ENCODE results near the gene YWHAE. TPM values are rescaled to one million over a fixed set of nuclear protein-coding genes. Genes with fewer than 3 reads are reported as not detected.

The YWHAE gene
- total and polyA plus RNA-seq, 9 of the 15 experiments (the other 6 are each of a cell fraction or from before 2014, with no cell fraction given): 184 to 727 (median 448) TPM

DNA sequence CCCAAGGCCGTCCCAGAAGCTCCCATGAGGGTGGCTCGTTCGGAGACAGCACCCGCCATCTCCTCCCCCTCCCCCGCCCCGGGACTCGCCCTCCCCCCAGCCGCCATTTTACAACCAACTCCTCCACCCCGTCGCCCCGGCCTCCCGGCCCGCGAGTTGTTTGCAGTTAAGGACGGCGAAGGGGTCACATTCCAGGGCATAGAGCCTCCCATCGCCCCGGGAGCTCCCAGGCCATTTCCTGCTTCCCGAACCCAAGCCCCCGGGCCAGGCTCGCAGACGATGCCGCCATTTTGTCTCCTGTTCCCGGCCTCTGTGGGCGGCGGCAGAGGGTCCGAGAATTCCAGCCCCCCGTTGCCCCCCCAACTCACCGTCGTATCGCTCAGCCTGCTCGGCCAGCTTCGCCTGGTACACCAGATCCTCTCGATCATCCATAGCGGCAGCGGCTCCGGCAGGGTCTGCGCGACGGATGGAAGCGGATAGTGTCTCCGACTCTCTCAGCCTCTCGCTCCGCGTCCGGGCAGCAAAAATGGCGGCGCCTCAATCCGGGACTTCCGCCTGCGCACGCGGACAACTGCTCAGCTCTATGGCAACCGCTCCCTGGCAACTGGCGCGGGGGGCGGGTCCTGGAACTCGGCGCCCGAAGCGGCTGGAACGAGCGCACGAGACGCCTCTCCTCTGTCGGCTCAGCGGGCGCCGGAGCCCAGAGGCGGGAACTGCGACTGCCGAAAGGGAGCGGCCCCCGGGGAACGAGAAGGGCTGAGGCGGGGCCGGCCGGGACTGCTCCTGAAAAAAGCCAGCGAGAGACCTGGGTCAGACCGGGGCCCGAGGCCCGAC lies at the start of gene YWHAE (continued):
- TF ChIP-seq POLR2G (IDR thresholded peaks at IDR 0.05; ENCODE audit: low read depth, low read length): peak; percentile 98
- 0 out of 4 replicates have a peak, but pooled peaks of 1 of the 2 experiments have one; percentile 24 for TF ChIP-seq TRIM24 (IDR thresholded peaks at IDR 0.05)
- TF ChIP-seq TEAD4 (IDR thresholded peaks at IDR 0.05; ENCODE audit: low read length): peak; percentile 88
- no peak for TF ChIP-seq TEAD4 (CRISPR knock-in tag; IDR thresholded peaks at IDR 0.05; ENCODE audit: borderline replicate concordance)
- TF ChIP-seq KDM1A (IDR thresholded peaks at IDR 0.05): peak in 1 of 2 experiments; percentile 95; a peak in 2 of 4 replicates
- peak; percentile 64 for TF ChIP-seq SMAD1 (IDR thresholded peaks at IDR 0.05; ENCODE audit: low read depth, low read length, partially characterized antibody)
- peak; percentile 86 for TF ChIP-seq TAF1 (IDR thresholded peaks at IDR 0.05; ENCODE audit: control insufficient read depth, extremely low read depth, insufficient read depth, low read length, severe bottlenecking)
- TF ChIP-seq, protein P1, sequence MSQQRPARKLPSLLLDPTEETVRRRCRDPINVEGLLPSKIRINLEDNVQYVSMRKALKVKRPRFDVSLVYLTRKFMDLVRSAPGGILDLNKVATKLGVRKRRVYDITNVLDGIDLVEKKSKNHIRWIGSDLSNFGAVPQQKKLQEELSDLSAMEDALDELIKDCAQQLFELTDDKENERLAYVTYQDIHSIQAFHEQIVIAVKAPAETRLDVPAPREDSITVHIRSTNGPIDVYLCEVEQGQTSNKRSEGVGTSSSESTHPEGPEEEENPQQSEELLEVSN (IDR thresholded peaks at IDR 0.05; ENCODE audit: borderline replicate concordance in 1 of 2, extremely low read depth in 1 of 2, insufficient read depth in 1 of 2, insufficient read length in 1 of 2, low read depth in 1 of 2, low read length in 1 of 2, poor library complexity in 1 of 2, severe bottlenecking in 1 of 2): peak; percentile 52 to 84
- 0 out of 2 replicates have a peak, but pooled peaks have one; percentile 23 for TF ChIP-seq ZKSCAN1 (IDR thresholded peaks at IDR 0.05; ENCODE audit: low read depth, low read length)
- peak; percentile 66 for TF ChIP-seq NR2C1 (IDR thresholded peaks at IDR 0.05)
- no peak for TF ChIP-seq NR2C1 (tag; IDR thresholded peaks at IDR 0.05)
- no peak for TF ChIP-seq RBM15 (IDR thresholded peaks at IDR 0.05; ENCODE audit: insufficient read depth, low read length)
- TF ChIP-seq TAL1 (IDR thresholded peaks at IDR 0.05): no peak
- peak in 1 of 2 experiments; percentile 22; a peak in 1 of 4 replicates for TF ChIP-seq SIN3A (IDR thresholded peaks at IDR 0.05; ENCODE audit: borderline replicate concordance in 2 of 2, control insufficient read depth in 1 of 2, low read depth in 2 of 2, low read length in 2 of 2)
- TF ChIP-seq NCOR1 (IDR thresholded peaks at IDR 0.05): peak; percentile 24; the same call in 1 of the 2 replicates
- TF ChIP-seq, protein P2, sequence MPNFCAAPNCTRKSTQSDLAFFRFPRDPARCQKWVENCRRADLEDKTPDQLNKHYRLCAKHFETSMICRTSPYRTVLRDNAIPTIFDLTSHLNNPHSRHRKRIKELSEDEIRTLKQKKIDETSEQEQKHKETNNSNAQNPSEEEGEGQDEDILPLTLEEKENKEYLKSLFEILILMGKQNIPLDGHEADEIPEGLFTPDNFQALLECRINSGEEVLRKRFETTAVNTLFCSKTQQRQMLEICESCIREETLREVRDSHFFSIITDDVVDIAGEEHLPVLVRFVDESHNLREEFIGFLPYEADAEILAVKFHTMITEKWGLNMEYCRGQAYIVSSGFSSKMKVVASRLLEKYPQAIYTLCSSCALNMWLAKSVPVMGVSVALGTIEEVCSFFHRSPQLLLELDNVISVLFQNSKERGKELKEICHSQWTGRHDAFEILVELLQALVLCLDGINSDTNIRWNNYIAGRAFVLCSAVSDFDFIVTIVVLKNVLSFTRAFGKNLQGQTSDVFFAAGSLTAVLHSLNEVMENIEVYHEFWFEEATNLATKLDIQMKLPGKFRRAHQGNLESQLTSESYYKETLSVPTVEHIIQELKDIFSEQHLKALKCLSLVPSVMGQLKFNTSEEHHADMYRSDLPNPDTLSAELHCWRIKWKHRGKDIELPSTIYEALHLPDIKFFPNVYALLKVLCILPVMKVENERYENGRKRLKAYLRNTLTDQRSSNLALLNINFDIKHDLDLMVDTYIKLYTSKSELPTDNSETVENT (CRISPR knock-in tag; IDR thresholded peaks at IDR 0.05): 0 out of 2 replicates have a peak, but pooled peaks have one; percentile 16
- TF ChIP-seq, protein P3, sequence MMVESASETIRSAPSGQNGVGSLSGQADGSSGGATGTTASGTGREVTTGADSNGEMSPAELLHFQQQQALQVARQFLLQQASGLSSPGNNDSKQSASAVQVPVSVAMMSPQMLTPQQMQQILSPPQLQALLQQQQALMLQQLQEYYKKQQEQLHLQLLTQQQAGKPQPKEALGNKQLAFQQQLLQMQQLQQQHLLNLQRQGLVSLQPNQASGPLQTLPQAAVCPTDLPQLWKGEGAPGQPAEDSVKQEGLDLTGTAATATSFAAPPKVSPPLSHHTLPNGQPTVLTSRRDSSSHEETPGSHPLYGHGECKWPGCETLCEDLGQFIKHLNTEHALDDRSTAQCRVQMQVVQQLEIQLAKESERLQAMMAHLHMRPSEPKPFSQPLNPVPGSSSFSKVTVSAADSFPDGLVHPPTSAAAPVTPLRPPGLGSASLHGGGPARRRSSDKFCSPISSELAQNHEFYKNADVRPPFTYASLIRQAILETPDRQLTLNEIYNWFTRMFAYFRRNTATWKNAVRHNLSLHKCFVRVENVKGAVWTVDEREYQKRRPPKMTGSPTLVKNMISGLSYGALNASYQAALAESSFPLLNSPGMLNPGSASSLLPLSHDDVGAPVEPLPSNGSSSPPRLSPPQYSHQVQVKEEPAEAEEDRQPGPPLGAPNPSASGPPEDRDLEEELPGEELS (CRISPR knock-in tag; IDR thresholded peaks at IDR 0.05; ENCODE audit: borderline replicate concordance): no peak
- peak; percentile 97 for TF ChIP-seq PHF8 (IDR thresholded peaks at IDR 0.05; ENCODE audit: borderline replicate concordance, low read length)
- peak; percentile 83 for TF ChIP-seq POLR2AphosphoS5 (IDR thresholded peaks at IDR 0.05; ENCODE audit: control insufficient read depth, insufficient read depth, low read depth, low read length)
- peak; percentile 99 for TF ChIP-seq EP400 (IDR thresholded peaks at IDR 0.05)

All from K562 (cell line).